Measurements from ENCODE around the gene ADNP2. TPM values are rescaled to one million over a fixed set of nuclear protein-coding genes. Genes with fewer than 3 reads are reported as not detected.

The ADNP2 gene
- total RNA-seq, 4 donors from 2014 or later = 6.2 to 24.0 (median 14.7) TPM

DNA sequence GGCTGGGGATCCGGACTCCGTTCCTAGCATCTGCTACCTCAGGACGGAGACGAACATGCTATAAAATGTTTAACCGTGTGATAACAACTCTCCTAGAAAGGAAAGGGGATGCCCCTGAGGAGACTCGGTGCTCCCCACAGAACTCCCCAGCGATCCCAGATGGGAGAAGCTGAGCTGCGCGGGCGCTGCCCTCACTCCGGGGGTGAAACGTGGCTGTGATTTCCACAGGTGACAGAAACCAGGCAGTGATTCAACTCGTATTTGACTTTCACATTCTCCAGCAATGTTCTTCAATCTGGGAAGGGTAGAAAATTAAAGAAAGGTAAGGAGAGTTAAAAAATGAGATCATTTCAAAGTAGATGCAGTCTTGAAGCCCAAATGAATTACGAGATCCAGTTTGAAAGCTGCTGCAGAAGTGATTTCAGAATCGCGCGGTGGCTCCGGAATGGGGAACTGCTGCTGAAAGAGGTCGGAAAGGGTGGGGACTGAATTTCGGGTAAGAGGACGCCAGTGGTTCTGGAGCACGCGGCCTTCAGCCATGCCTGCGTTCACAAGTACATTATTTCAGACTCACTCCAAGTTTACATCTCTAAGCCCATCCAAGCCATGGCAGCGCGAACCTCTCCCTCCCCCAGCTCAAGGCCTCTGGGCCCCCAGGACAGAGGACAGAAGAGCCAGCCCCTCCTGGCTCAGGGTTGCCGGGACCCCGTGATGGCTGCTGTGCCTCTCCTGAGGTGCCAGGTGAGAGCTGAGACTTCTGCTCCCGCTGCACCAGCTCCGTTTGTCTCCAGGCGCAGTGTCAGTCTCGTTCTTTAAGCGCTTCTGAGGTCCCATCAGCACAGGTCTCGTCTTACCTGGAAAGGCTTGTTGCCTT is 39.5 kb downstream of the ADNP2 start:
- TF ChIP-seq CTCF (IDR thresholded peaks at IDR 0.05) (no peak), POLR2A (IDR thresholded peaks at IDR 0.05) (no peak)
- intact Hi-C loops (cut with DNase I; ENCODE audit: low total_unique reads) = no loop called here
- H3K27me3 ChIP-seq = no peaks in the 10 kb centered on the region

DNA sequence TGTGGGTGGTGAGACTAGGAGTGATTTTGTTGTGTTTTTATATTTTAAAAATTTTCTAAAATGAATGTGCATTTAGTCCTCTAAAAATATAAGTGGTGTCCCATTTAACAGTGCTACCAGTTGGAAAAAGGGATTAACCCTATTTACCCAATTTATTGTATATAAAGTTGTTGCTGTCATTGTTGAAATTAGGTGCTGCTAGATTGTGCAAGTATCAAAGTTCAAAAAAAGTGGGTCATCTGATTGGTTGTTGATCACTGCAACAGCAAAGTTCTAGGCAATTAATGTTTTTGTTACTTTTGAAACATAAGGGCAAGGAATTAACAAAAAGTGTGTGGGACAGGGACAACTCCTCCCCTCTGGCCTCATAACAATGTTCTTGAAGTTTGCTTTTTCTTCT is 40.6 kb downstream of the ADNP2 start:
- no peaks in the 10 kb centered on the region for H3K4me1 ChIP-seq
- H3K27me3 ChIP-seq = no peaks in the 10 kb centered on the region
- TF ChIP-seq POLR2A (IDR thresholded peaks at IDR 0.05) (no peak), CTCF (IDR thresholded peaks at IDR 0.05) (no peak)
- no peaks in the 10 kb centered on the region for H3K9me3 ChIP-seq
- DNase-seq = no peak
- H3K36me3 ChIP-seq = no peaks in the 10 kb centered on the region
- no peak overlapping the region for H3K4me3 ChIP-seq
- intact Hi-C loops (cut with DNase I; ENCODE audit: low total_unique reads) = no loop called here
- H3K27ac ChIP-seq = no peak overlapping the region

More for the DNA sequence above, 39.5 kb downstream of the ADNP2 start:
- DNase-seq = no peak
- Histone ChIP-seq H3K36me3 (no peaks in the 10 kb centered on the region), H3K27ac (peak overlapping the region; percentile 25 to 54), H3K9me3 (no peaks in the 10 kb centered on the region), H3K4me3 (peak overlapping the region; percentile 36 to 61), H3K4me1 (no peaks in the 10 kb centered on the region)

- H3K36me3 ChIP-seq = no peaks in the 10 kb centered on the region
- no peak overlapping the region for H3K4me3 ChIP-seq
- H3K4me1 ChIP-seq = no peaks in the 10 kb centered on the region
- no peaks in the 10 kb centered on the region for H3K9me3 ChIP-seq
- TF ChIP-seq POLR2A (IDR thresholded peaks at IDR 0.05) = no peak
- peak in 1 of 4 experiments; percentile 14 for TF ChIP-seq CTCF (IDR thresholded peaks at IDR 0.05)
- intact Hi-C loops (cut with DNase I; ENCODE audit: low total_unique reads) = no loop called here
- no peaks in the 10 kb centered on the region for H3K27me3 ChIP-seq
- no peak overlapping the region for H3K27ac ChIP-seq
- no peak for DNase-seq
Observed at GRCh38 chr18:80154293-80154692, 45.2 kb downstream of the ADNP2 start.

DNA sequence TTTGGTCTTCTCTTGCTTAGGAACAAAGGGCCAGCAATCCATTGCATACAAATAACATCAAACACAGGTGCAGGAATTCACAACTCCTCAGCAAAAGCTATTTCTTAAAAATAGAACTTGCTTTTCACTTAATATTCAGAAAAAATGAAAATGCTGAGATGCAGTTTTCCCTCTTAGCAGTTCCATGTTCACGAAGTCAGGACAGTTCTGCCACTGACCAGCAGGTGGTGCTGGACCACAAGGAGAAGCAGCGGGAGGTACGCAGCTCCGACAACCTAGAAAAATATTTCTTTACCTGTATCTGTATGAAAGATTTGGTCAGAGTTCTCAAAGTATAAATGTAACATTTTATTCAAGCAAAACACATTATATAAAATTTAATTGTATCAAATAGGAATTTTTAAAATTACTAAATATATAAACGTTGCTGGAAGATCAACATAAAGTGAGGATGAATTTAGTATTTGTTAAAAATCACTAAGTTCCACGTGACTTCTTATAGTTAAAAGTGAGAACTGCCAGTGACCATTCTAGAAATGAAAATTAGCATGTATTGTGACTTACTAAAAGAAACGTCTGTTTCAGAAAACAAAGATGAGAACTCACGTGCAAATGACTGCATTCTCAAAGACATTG is 48.8 kb downstream of the ADNP2 start:
- no peaks in the 10 kb centered on the region for H3K27me3 ChIP-seq
- TF ChIP-seq POLR2A (IDR thresholded peaks at IDR 0.05) = no peak
- peak; percentile 88 to 95 (median 91) for TF ChIP-seq CTCF (IDR thresholded peaks at IDR 0.05)
- DNase-seq = peak; percentile 75 to 80
- no peaks in the 10 kb centered on the region for H3K36me3 ChIP-seq
- H3K4me3 ChIP-seq = no peak overlapping the region
- no peak overlapping the region for H3K27ac ChIP-seq
- intact Hi-C loops (cut with DNase I; ENCODE audit: low total_unique reads) = no loop called here
- H3K4me1 ChIP-seq = no peaks in the 10 kb centered on the region
- H3K9me3 ChIP-seq = no peaks in the 10 kb centered on the region

DNA sequence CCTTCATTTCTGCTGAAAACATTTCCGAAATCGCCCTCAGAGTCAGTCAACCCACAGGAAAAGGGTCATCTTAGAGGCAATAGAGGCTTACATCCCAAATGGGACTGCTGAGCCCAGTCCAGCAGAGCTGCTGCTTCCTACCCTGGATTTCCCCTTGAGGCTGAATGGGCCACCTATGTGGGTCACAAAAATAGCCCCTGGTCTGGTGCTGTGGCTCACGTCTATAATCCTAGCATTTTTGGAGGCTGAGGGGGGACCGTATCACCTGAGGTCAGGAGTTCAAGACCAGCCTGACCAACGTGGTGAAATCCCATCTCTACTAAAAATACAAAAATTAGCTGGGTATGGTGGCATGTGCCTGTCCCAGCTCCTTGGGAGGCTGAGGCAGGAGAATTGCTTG is 49.3 kb downstream of the ADNP2 start:
- TF ChIP-seq CTCF (IDR thresholded peaks at IDR 0.05) (no peak), POLR2A (IDR thresholded peaks at IDR 0.05) (no peak)
- DNase-seq = no peak
- intact Hi-C loops (cut with DNase I; ENCODE audit: low total_unique reads) = no loop called here

More for the DNA sequence above, 49.3 kb downstream of the ADNP2 start:
- no peaks in the 10 kb centered on the region for H3K9me3 ChIP-seq
- no peaks in the 10 kb centered on the region for H3K4me1 ChIP-seq
- no peaks in the 10 kb centered on the region for H3K27me3 ChIP-seq
- no peaks in the 10 kb centered on the region for H3K36me3 ChIP-seq
- H3K4me3 ChIP-seq = no peak overlapping the region
- no peak overlapping the region for H3K27ac ChIP-seq
